Measurements from ENCODE around the gene DHRS1. TPM values are rescaled to one million over a fixed set of nuclear protein-coding genes. Genes with fewer than 3 reads are reported as not detected.

The DHRS1 gene
- total RNA-seq, 1 donor from 2014 or later = 28.7 TPM

- no peak for DNase-seq (ENCODE audit: low spot score)
Observed at GRCh38 chr14:24263848-24264247, 35.7 kb downstream of the DHRS1 start.

- no peak for DNase-seq (ENCODE audit: low spot score)
Observed at GRCh38 chr14:24262821-24263733, 36.5 kb downstream of the DHRS1 start, which contains the start of gene TGM1. TSS of gene TGM1 (minus strand) at chr14:24263177. CDS start at chr14:24262352, 825 bp downstream.

GRCh38 chr14:24261969-24262327 is 37.6 kb downstream of the DHRS1 start:
- DNase-seq (ENCODE audit: low spot score) = no peak

DNA sequence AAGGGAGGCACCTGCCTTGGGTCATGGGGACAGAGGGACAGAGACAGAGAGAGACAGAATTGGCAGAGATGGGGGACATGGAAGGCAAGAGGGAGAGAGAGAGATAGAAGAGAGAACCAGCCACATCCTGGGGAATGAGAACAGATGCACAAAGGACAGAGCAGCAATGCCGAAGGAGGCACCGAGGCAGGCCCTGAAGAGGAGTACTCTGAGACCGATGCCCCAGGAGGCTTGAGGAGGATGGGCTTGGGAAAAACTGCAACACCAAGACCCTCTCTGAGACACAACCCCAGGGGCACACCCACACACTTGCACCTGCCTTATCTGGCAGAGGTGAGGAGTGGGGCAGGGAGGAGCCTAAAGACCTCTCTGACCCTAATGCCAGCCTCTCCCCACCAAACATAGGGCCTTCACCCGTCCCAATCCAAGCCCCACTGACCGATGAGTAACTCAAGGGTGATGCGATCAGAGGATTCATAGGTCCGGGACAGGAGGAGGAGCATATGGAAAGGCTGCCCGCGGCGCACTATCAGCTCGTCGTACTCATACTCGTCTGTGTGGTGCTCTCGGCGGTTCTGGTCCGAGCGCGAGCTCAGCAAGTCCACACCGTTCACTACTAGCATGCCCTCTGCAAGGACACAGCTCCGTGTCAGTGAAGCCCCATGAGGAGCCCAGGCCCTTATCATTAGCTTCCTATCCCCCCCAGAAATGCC is 38.2 kb downstream of the DHRS1 start:
- no peak for DNase-seq (ENCODE audit: low spot score)

DNA sequence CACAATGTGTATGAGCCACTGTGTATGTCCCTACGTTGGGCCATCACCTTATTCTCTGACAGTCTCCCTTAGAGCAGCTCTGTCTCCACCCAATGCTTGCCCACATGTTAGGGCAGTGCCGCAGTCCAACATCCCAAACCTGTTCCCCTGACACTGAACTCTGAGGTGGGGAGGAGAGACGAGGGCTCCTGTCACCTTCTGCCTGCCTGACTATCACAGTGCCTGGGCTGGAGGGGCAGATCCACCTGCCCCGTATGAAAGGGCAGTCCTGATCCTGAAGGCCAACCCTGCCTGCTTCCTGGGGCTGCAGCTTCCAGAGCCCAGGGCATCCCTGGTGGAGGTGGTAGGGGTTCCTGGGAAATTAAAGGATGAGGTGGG is 38.8 kb downstream of the DHRS1 start:
- DNase-seq (ENCODE audit: low spot score) = no peak

DNA sequence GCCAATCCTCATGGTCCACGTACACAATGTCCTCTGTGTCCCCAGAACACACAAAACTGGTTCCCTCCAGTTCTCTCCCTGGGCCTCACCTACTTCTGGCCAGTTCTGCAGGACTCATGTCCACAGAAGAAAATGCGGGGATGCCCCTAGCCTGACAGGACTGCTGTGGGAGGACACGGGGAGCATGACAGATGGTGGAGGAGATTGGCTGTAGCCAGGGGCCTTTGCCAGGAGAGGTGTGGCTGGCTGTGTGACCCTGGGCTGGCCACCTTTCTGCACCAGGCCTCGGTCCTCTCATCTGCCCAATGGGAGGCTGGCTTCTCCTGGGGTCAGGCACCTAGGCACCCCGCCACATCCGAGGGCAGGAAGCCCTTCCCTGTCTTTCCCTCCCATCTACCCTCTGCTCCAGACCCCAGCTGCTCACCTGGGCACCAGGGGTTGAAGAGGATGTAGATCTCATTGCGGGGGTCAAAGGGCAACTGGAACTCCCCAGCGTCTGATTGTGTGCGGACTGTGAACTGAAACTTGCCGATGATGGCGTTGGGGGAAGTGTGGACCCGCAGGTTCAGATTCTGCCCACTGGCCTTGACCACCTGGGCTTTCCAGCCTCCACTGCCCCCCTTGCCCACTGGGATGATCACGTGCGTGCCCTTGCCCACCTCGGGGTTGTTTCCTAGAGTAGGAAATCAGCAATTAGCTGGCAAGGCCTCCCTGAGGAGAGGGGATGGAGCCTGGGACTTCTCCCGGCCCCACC is 39.4 kb downstream of the DHRS1 start:
- no peak for DNase-seq (ENCODE audit: low spot score)

GRCh38 chr14:24259282-24260025 is 40.1 kb downstream of the DHRS1 start:
- peak; percentile 66 for DNase-seq (ENCODE audit: low spot score)

DNA sequence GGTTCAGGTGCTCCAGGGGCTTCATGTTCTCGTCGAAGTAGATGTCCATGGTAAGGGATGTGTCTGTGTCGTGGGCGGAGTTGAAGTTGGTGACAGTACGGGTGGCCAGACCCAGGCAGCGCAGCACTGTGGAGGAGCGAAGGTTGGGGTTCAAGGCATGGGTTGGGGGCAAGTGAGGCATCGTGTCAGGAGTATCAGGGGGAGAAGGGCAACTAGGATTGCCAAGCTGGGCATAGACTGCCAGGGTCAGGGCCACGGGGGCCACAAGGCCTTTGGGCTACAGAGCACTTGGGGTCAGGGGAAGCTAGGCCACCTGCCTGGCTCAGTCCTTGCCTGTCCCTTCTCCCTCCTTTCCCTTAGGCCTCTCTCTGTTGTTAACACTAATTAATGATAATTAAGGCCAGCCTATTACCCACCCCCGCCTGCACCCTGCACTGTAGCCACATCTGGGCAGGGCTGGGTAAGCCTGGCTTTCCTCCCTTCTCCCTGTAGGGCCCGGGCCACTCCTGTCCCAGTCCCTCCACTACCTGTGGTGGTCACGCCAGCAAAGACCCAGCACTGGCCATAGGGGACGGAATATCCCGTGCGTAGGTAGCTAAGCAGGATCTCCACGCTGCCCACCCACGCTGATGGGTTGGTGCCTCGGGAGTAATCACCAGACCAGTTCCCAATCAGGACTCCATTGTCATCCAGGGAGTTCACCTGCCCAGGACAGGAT is 40.9 kb downstream of the DHRS1 start:
- no peak for DNase-seq (ENCODE audit: low spot score)

- DNase-seq (ENCODE audit: low spot score) = no peak
Observed at GRCh38 chr14:24258119-24258518, 41.5 kb downstream of the DHRS1 start.

- no peak for DNase-seq (ENCODE audit: low spot score)
Observed at GRCh38 chr14:24256960-24257359, 42.6 kb downstream of the DHRS1 start.

DNA sequence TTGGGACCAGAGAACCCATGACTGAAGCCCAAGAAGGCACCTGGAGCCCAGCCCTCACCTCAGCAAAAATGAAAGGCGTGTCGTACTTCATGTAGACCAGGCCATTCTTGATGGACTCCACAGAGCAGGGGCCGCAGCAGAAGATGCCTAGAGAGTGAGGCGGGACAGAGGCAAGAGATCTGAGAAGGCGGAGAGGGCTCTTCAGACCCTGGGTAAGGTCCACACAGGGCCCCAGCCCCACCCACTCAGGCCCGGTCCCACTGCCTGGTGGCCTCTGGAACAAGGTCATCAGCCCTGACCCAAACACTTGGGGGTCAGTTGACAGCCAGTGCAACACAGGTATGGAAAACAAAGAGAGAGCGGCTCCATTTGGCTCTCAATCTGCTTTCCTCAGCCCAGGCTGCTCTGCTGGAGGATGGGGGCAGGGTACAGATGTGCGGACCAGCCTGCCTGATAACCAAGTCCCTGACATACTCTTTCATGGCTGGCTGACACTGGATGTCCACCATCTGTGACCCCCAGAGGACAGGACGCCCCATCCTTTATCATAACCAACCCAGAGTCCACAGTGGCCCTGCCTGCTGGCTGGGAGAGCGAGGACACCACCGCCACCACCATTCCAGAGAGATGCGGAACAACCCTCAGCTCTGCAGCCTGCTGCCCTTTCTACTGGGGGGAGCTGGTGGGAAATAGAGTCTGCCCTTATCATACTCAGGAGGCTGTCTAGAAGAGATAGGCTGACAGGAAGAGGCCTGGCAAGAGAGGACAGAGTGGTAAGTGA is 43.5 kb downstream of the DHRS1 start:
- DNase-seq (ENCODE audit: low spot score) = no peak

DNA sequence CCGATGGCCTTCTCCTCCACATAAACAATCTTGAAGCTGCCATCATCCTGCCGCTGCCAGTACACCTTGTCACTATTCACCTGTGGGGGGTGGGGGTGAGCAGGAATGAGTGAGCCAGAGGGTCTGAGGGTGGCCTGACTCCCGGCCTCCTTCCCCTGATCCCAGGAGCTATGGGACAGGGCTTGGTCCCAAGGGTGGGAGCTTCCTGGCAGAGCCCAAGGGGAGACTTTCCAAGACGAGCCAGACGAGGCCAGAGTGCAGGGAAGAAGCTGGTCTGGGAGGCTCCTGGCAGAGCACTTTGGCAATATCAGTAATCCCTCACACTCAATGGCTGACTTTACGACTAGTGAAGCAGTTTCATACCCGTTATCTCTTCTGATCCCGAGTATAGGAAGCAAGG is 44.1 kb downstream of the DHRS1 start:
- DNase-seq (ENCODE audit: low spot score) = no peak

- DNase-seq (ENCODE audit: low spot score) = no peak
Observed at GRCh38 chr14:24254630-24255392, 44.8 kb downstream of the DHRS1 start.

- DNase-seq (ENCODE audit: low spot score) = no peak
Observed at GRCh38 chr14:24253936-24254335, 45.6 kb downstream of the DHRS1 start.

DNA sequence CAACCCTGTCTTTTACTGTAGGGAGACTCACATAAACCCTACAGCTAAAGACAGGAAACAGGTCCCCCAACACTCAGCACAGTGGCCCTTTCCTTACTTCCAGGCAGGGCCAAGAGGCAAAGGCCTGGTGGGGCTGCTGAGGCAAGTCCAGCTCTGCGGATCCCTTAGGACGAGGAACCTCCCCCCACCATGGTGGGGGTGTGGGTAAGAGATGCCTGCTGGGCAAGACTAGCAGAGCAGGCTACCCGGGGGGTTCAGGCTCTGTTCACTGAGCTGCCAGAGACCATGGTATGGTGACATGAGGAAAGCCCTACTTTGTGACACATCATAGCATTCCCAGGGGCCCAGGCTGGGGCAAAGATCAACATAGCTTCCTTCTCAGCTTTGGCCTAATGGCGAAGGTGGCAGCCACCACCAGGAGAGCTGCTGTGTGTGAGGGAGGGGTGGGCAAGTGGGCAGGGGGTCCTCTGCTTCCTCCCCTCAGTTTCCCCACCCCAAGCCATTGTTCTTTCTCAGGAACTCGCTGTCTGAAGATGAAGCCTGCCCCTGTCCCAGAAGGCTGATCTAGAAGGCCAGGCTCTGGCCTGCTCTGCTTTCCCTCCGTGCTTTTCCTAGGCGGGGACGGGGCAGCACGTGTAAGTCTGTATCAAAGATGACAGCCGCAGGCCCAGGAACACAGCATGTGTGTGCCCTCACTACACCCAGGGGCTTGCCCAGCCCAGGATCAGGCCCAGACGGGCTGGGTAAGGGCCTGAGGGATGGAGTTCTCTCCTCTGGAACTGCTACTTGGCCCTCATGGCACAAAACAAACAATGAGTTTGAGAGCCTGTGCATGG is 47.1 kb downstream of the DHRS1 start:
- DNase-seq (ENCODE audit: low spot score) = no peak

GRCh38 chr14:24251880-24252288 is 47.7 kb downstream of the DHRS1 start:
- no peak for DNase-seq (ENCODE audit: low spot score)

GRCh38 chr14:24250354-24250753 is 49.2 kb downstream of the DHRS1 start:
- DNase-seq (ENCODE audit: low spot score) = no peak

- DNase-seq (ENCODE audit: low spot score) = no peak
Observed at GRCh38 chr14:24249230-24250021, 50.2 kb downstream of the DHRS1 start.
